HepG2 (cell line): Measurements from ENCODE around the gene DNALI1. TPM values are rescaled to one million over a fixed set of nuclear protein-coding genes. Genes with fewer than 3 reads are reported as not detected.

Source experiments
- ARNT ChIP-seq: fragments of 450-650 bp; IDR thresholded peaks from 2 replicates; pipeline ENCODE4 v1.6.1; 2017
- ATF3 ChIP-seq: sonication (generic); formaldehyde crosslinking; IDR thresholded peaks from 2 replicates; pipeline ENCODE4 v1.4.0; 2020; ENCODE audit warnings: missing genetic modification reagents
- ATF6 ChIP-seq: sonication (generic); formaldehyde crosslinking; conservative IDR thresholded peaks from 2 replicates; pipeline ENCODE4 v1.4.0; 2020; ENCODE audit warnings: missing genetic modification reagents
- GPN1 ChIP-seq: sonication (generic); formaldehyde crosslinking; IDR thresholded peaks from 2 replicates; pipeline ENCODE4 v1.5.1; 2020; ENCODE audit warnings: missing genetic modification reagents, borderline replicate concordance
- HMG20A ChIP-seq: IDR thresholded peaks from 2 replicates; pipeline ENCODE4 v1.6.1; 2016; ENCODE audit warnings: borderline replicate concordance
- HNRNPLL ChIP-seq: fragments of 200-400 bp; formaldehyde crosslinking; IDR thresholded peaks from 2 replicates; pipeline ENCODE4 v1.6.1; 2017; ENCODE audit warnings: mild to moderate bottlenecking, low read depth, low read length; ENCODE audit not compliant: poor library complexity, severe bottlenecking
- MED8 ChIP-seq: sonication (generic); formaldehyde crosslinking; IDR thresholded peaks from 2 replicates; pipeline ENCODE4 v1.8.1; 2023; ENCODE audit warnings: mild to moderate bottlenecking, missing genetic modification reagents; ENCODE audit not compliant: insufficient replicate concordance
- PAWR ChIP-seq: sonication (generic); formaldehyde crosslinking; IDR thresholded peaks from 2 replicates; pipeline ENCODE4 v1.4.0; 2020; ENCODE audit warnings: missing genetic modification reagents, mild to moderate bottlenecking, borderline replicate concordance
- PRPF4 ChIP-seq: fragments of 200-400 bp; formaldehyde crosslinking; IDR thresholded peaks from 2 replicates; pipeline ENCODE4 v1.6.1; 2016; ENCODE audit warnings: low read length, low read depth; ENCODE audit not compliant: poor library complexity, severe bottlenecking
- ZBTB42 ChIP-seq: sonication (generic); formaldehyde crosslinking; IDR thresholded peaks from 2 replicates; pipeline ENCODE4 v1.5.0; 2020; ENCODE audit warnings: mild to moderate bottlenecking, missing genetic modification reagents
- ZNF160 ChIP-seq: sonication (generic); formaldehyde crosslinking; IDR thresholded peaks from 2 replicates; pipeline ENCODE4 v1.8.0; 2022; ENCODE audit warnings: mild to moderate bottlenecking, inconsistent platforms, missing genetic modification reagents
- ZNF225 ChIP-seq: sonication (generic); formaldehyde crosslinking; IDR thresholded peaks from 2 replicates; pipeline ENCODE4 v1.4.0; 2020; ENCODE audit warnings: mild to moderate bottlenecking, missing genetic modification reagents
- ZNF296 ChIP-seq: sonication (generic); formaldehyde crosslinking; conservative IDR thresholded peaks from 2 replicates; pipeline ENCODE4 v1.5.0; 2020; ENCODE audit warnings: mild to moderate bottlenecking, missing genetic modification reagents
- ZNF414 ChIP-seq: sonication (generic); formaldehyde crosslinking; IDR thresholded peaks from 2 replicates; pipeline ENCODE4 v1.5.0; 2020; ENCODE audit warnings: missing genetic modification reagents
- ZNF430 ChIP-seq: sonication (generic); formaldehyde crosslinking; IDR thresholded peaks from 2 replicates; pipeline ENCODE4 v1.9.0; 2021; ENCODE audit warnings: mild to moderate bottlenecking, missing genetic modification reagents
- ZSCAN5A ChIP-seq: sonication (generic); formaldehyde crosslinking; IDR thresholded peaks from 2 replicates; pipeline ENCODE4 v1.8.0; 2022; ENCODE audit warnings: mild to moderate bottlenecking, missing genetic modification reagents, borderline replicate concordance
- polyA plus RNA-seq, 8 experiments: library from polyadenylated mRNA; depleted of rRNA in 3 of 8; stranded (reverse) in 7 of 8; unstranded in 1 of 8; fragments of >200 nt; fragmentation: Illumina TruSeq in 4 of 8; extraction: Trizol in 4 of 8; gene quantifications; 2 replicates each; pipeline versions ENCODE4 v1.2.1 to v1.2.3, GENCODE V29; 2011 to 2016; ENCODE audit warnings: low read depth in 4 of 8, missing spikeins in 1 of 8, mixed read lengths in 1 of 8; ENCODE audit not compliant: insufficient read depth in 1 of 8
- total RNA-seq, 5 experiments: library from RNA; depleted of rRNA; stranded (reverse); fragments of >200 nt; fragmentation: Illumina TruSeq; extraction: Trizol; gene quantifications; 2 replicates each; pipeline ENCODE4 v1.2.3, GENCODE V29; 2016; ENCODE audit warnings: low read depth in 1 of 5
- TF ChIP-seq, protein P1 (sequence below), 2 experiments: sonication (generic) in 1 of 2; formaldehyde crosslinking in 1 of 2; IDR thresholded peaks; 2 replicates each; pipeline versions ENCODE4 v1.4.0 to v1.6.1; 2018 to 2020; ENCODE audit warnings: missing genetic modification reagents in 2 of 2, borderline replicate concordance in 1 of 2, low read depth in 1 of 2, mild to moderate bottlenecking in 1 of 2, missing biosample characterization in 1 of 2
- TF ChIP-seq, protein P2 (sequence below): sonication (generic); formaldehyde crosslinking; IDR thresholded peaks from 2 replicates; pipeline ENCODE4 v1.4.0; 2020; ENCODE audit warnings: mild to moderate bottlenecking, missing genetic modification reagents

The DNALI1 gene
- total and polyA plus RNA-seq, 2 of the 13 experiments (the other 11 are each of a cell fraction or from before 2014, with no cell fraction given), result 0.42 to 0.70 TPM

- TF ChIP-seq PRPF4, result no peak
- peak; percentile 58 for TF ChIP-seq HNRNPLL
- TF ChIP-seq ZNF160 (CRISPR knock-in tag), result peak; percentile 67; the same call in 1 of the 2 replicates
- TF ChIP-seq ZBTB42 (CRISPR knock-in tag), result no peak
- TF ChIP-seq, protein P1, sequence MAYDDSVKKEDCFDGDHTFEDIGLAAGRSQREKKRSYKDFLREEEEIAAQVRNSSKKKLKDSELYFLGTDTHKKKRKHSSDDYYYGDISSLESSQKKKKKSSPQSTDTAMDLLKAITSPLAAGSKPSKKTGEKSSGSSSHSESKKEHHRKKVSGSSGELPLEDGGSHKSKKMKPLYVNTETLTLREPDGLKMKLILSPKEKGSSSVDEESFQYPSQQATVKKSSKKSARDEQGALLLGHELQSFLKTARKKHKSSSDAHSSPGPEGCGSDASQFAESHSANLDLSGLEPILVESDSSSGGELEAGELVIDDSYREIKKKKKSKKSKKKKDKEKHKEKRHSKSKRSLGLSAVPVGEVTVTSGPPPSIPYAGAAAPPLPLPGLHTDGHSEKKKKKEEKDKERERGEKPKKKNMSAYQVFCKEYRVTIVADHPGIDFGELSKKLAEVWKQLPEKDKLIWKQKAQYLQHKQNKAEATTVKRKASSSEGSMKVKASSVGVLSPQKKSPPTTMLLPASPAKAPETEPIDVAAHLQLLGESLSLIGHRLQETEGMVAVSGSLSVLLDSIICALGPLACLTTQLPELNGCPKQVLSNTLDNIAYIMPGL (CRISPR knock-in tag; IDR thresholded peaks at IDR 0.05; ENCODE audit: borderline replicate concordance in 1 of 2, low read depth in 1 of 2), result peak in 1 of 2 experiments; percentile 30; a peak in 1 of 4 replicates
- no peak for TF ChIP-seq HMG20A (CRISPR knock-in tag)
- TF ChIP-seq ZNF430 (CRISPR knock-in tag), result no peak
- TF ChIP-seq, protein P2, sequence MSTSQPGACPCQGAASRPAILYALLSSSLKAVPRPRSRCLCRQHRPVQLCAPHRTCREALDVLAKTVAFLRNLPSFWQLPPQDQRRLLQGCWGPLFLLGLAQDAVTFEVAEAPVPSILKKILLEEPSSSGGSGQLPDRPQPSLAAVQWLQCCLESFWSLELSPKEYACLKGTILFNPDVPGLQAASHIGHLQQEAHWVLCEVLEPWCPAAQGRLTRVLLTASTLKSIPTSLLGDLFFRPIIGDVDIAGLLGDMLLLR (CRISPR knock-in tag), result peak; percentile 96; the same call in 1 of the 2 replicates
- TF ChIP-seq ZSCAN5A (CRISPR knock-in tag), result no peak
- 0 out of 2 replicates have a peak, but pooled peaks have one; percentile 78 for TF ChIP-seq ZNF225 (CRISPR knock-in tag)
- TF ChIP-seq ATF3, result peak; percentile 39; the same call in 1 of the 2 replicates
- TF ChIP-seq MED8 (CRISPR knock-in tag), result peak; percentile 40
- TF ChIP-seq ZNF414 (CRISPR knock-in tag), result no peak
- TF ChIP-seq PAWR (CRISPR knock-in tag), result no peak
- 0 out of 2 replicates have a peak, but pooled peaks have one; percentile 41 for TF ChIP-seq GPN1 (CRISPR knock-in tag)
- TF ChIP-seq ATF6, result no peak
- no peak for TF ChIP-seq ZNF296 (CRISPR knock-in tag)
- no peak for TF ChIP-seq ARNT
Observed at GRCh38 chr1:37595440-37596181, 38.9 kb downstream of the DNALI1 start, which contains the start of gene GNL2 (continued).
